MM.1S (cell line): Measurements from ENCODE around the gene ACBD4.

Experiments used
- DNase-seq: peaks from one replicate; pipeline ENCODE4 v3.0.0-alpha.2; 2015
- H2AFZ ChIP-seq: fragments of 300-600 bp; sonication (generic); 2 replicates; pipeline ENCODE4 v1.6.0; 2016; ENCODE audit warnings: antibody characterized with exemption, low read length
- H3F3A ChIP-seq: fragments of 300-600 bp; sonication (generic); 2 replicates; pipeline ENCODE4 v1.6.1; 2016; ENCODE audit warnings: mild to moderate bottlenecking, antibody characterized with exemption, low read length, moderate library complexity, mixed read lengths; ENCODE audit not compliant: insufficient read depth
- H3K27ac ChIP-seq: fragments of 300-600 bp; sonication (generic); 2 replicates; pipeline ENCODE4 v1.5.1; 2016; ENCODE audit warnings: mild to moderate bottlenecking, low read length
- H3K27me3 ChIP-seq: fragments of 300-600 bp; sonication (generic); replicated peaks from 2 replicates; pipeline ENCODE4 v1.6.0; 2016; ENCODE audit warnings: low read length; ENCODE audit not compliant: insufficient read depth
- H3K36me3 ChIP-seq: fragments of 300-600 bp; sonication (generic); replicated peaks from 2 replicates; pipeline ENCODE4 v1.6.1; 2016; ENCODE audit warnings: mild to moderate bottlenecking, low read length, mixed read lengths; ENCODE audit not compliant: insufficient read depth
- H3K4me1 ChIP-seq: fragments of 300-600 bp; sonication (generic); 2 replicates; pipeline ENCODE4 v1.6.1; 2016; ENCODE audit warnings: low read length, mixed read lengths
- H3K4me2 ChIP-seq: fragments of 300-600 bp; sonication (generic); 2 replicates; pipeline ENCODE4 v1.6.0; 2016; ENCODE audit warnings: low read depth, low read length
- H3K4me3 ChIP-seq: fragments of 300-600 bp; sonication (generic); 2 replicates; pipeline ENCODE4 v1.5.1; 2016; ENCODE audit warnings: low read length, mixed read lengths
- H3K79me2 ChIP-seq: fragments of 300-600 bp; sonication (generic); 2 replicates; pipeline ENCODE4 v1.6.1; 2016; ENCODE audit warnings: mixed run types, low read length, mixed read lengths
- H3K9ac ChIP-seq: fragments of 300-600 bp; sonication (generic); 2 replicates; pipeline ENCODE4 v1.6.1; 2016; ENCODE audit warnings: low read length, mixed read lengths
- H3K9me2 ChIP-seq: fragments of 300-600 bp; sonication (generic); replicated peaks from 2 replicates; pipeline ENCODE4 v1.6.1; 2016; ENCODE audit warnings: mild to moderate bottlenecking, low read length, mixed read lengths; ENCODE audit not compliant: insufficient read depth
- H3K9me3 ChIP-seq: fragments of 300-600 bp; sonication (generic); replicated peaks from 2 replicates; pipeline ENCODE4 v1.6.1; 2016; ENCODE audit warnings: mild to moderate bottlenecking, low read length, mixed read lengths; ENCODE audit not compliant: insufficient read depth
- H4K20me1 ChIP-seq: fragments of 300-600 bp; sonication (generic); 2 replicates; pipeline ENCODE4 v1.6.1; 2016; ENCODE audit warnings: mild to moderate bottlenecking, low read length, moderate library complexity, mixed read lengths; ENCODE audit not compliant: insufficient read depth
- EZH2 ChIP-seq: fragments of 300-600 bp; sonication (generic); optimal IDR thresholded peaks from 2 replicates; pipeline ENCODE3; 2017; ENCODE audit warnings: low read depth, mild to moderate bottlenecking, antibody characterized with exemption, low read length, mixed read lengths
- EZH2phosphoT487 ChIP-seq: fragments of 300-600 bp; sonication (generic); IDR thresholded peaks from 2 replicates; pipeline ENCODE4 v1.6.1; 2018; ENCODE audit warnings: antibody characterized with exemption, low read length
- TF ChIP-seq, protein P1 (sequence below): fragments of 300-600 bp; sonication (generic); IDR thresholded peaks from 2 replicates; pipeline ENCODE4 v1.5.1; 2016; ENCODE audit warnings: antibody characterized with exemption, low read length, mixed read lengths

Gene ACBD4

DNA sequence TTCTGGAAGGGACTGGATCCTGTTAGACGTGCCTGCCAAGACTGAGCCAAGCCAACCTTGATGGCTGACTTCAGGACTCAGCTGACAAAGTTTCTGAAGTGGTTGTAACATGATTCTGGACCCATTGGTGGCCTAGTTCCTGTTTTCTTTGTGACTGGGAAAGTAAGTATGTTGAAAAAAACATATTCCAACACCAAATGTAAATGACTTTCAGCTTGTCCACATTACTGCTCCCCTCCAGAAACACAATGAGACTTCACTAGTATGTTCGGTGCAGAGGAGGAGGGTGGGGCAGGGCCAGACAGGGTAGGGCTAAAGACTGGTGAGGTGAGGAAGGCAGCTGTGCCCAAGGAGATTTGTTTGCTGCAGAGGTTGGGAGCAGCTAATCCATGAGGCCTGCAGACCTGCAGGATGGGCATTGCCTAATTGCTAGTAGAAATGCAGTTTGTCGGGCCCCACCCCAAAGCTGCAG, 47.9 kb upstream of the ACBD4 start:
- no peak overlapping the region for H3K9ac ChIP-seq
- no peak overlapping the region for H3K4me3 ChIP-seq
- H3K27ac ChIP-seq, result no peak overlapping the region
- no peaks in the 10 kb centered on the region for H3K9me2 ChIP-seq
- H2AFZ ChIP-seq, result no peak overlapping the region
- no peaks in the 10 kb centered on the region for H3K4me1 ChIP-seq
- no peak for TF ChIP-seq EZH2phosphoT487
- no peak for TF ChIP-seq EZH2
- TF ChIP-seq, protein P1, sequence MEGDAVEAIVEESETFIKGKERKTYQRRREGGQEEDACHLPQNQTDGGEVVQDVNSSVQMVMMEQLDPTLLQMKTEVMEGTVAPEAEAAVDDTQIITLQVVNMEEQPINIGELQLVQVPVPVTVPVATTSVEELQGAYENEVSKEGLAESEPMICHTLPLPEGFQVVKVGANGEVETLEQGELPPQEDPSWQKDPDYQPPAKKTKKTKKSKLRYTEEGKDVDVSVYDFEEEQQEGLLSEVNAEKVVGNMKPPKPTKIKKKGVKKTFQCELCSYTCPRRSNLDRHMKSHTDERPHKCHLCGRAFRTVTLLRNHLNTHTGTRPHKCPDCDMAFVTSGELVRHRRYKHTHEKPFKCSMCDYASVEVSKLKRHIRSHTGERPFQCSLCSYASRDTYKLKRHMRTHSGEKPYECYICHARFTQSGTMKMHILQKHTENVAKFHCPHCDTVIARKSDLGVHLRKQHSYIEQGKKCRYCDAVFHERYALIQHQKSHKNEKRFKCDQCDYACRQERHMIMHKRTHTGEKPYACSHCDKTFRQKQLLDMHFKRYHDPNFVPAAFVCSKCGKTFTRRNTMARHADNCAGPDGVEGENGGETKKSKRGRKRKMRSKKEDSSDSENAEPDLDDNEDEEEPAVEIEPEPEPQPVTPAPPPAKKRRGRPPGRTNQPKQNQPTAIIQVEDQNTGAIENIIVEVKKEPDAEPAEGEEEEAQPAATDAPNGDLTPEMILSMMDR, result no peak
- H3K36me3 ChIP-seq, result peaks cover 16% of the 10 kb centered on the region
- DNase-seq, result no peak
- H3K79me2 ChIP-seq, result 0 out of 2 replicates have a peak, but pooled peaks cover 4% of the 10 kb centered on the region
- no peaks in the 10 kb centered on the region for H3K27me3 ChIP-seq
- no peaks in the 10 kb centered on the region for H4K20me1 ChIP-seq
- no peak overlapping the region for H3K4me2 ChIP-seq
- no peaks in the 10 kb centered on the region for H3K9me3 ChIP-seq
- H3F3A ChIP-seq, result no peaks in the 10 kb centered on the region

DNA sequence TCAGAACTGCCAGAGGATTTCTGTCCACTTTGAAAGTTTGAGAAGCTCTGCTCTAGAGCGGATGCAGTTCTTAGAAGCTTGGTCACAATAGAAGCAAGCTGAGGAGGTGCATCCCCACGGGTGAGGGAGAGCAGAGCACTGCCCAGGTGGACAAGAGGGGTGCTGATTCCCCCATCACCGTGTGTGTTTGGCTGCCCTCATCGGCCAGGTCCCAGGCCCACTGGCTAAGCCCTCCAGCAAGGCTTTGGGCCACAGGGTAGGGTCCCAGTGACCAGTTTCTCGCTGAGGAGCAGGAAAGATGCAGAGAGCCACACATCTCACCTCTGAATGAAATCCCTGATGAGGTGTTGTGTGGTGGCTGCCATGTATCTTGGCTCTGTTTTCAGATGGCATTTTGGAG, 47.5 kb upstream of the ACBD4 start:
- no peaks in the 10 kb centered on the region for H3F3A ChIP-seq
- H3K27ac ChIP-seq, result no peak overlapping the region
- no peak for TF ChIP-seq EZH2phosphoT487
- TF ChIP-seq EZH2, result no peak
- TF ChIP-seq, protein P1, result no peak

DNA sequence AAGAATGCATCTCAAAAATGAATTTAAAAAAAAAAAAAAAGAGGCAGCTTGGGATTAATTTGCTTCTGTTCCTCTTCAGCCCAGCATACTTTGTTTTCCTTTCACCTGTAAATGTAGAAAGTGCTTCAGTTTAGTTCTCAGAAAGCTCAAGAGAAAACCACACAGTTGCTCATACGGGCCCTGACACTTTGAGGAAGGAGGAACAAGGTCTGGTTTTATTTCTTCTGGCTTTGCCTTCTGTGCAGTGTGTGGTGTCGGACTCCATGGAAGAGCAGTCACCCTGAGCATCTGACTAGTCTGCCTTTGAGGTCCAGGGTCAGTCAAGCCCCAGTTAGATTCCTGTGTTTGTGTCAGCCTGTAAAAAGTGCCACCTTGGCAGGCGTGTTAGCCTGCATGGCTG, 46.7 kb upstream of the ACBD4 start:
- H3K4me1 ChIP-seq, result no peaks in the 10 kb centered on the region
- H3K79me2 ChIP-seq, result 0 out of 2 replicates have a peak, but pooled peaks cover 4% of the 10 kb centered on the region
- no peak overlapping the region for H3K27ac ChIP-seq
- TF ChIP-seq EZH2 (no peak), EZH2phosphoT487 (no peak)
- TF ChIP-seq, protein P1, result no peak
- no peak overlapping the region for H2AFZ ChIP-seq
- H3K9me2 ChIP-seq, result no peaks in the 10 kb centered on the region
- H3K27me3 ChIP-seq, result no peaks in the 10 kb centered on the region
- H3K4me2 ChIP-seq, result no peak overlapping the region
- H4K20me1 ChIP-seq, result no peaks in the 10 kb centered on the region
- H3F3A ChIP-seq, result no peaks in the 10 kb centered on the region
- no peaks in the 10 kb centered on the region for H3K9me3 ChIP-seq
- no peak overlapping the region for H3K9ac ChIP-seq
- no peak overlapping the region for H3K4me3 ChIP-seq
- H3K36me3 ChIP-seq, result peaks cover 13% of the 10 kb centered on the region
- no peak for DNase-seq

More for the DNA sequence above, 47.5 kb upstream of the ACBD4 start:
- H3K9me3 ChIP-seq, result no peaks in the 10 kb centered on the region
- H3K4me2 ChIP-seq, result no peak overlapping the region
- H3K9ac ChIP-seq, result no peak overlapping the region
- peaks cover 16% of the 10 kb centered on the region for H3K36me3 ChIP-seq
- H3K9me2 ChIP-seq, result no peaks in the 10 kb centered on the region
- no peak for DNase-seq
- no peak overlapping the region for H2AFZ ChIP-seq
- no peaks in the 10 kb centered on the region for H4K20me1 ChIP-seq
- no peaks in the 10 kb centered on the region for H3K27me3 ChIP-seq
- H3K4me3 ChIP-seq, result no peak overlapping the region
- H3K79me2 ChIP-seq, result 0 out of 2 replicates have a peak, but pooled peaks cover 4% of the 10 kb centered on the region
- H3K4me1 ChIP-seq, result no peaks in the 10 kb centered on the region
